BE2C (cell line): ENCODE data around the gene KRT39.

Experiments
- DNase-seq: peaks from one replicate; pipeline ENCODE4 v3.0.0-alpha.2; 2020
- H3K27me3 ChIP-seq: fragments of 250-450 bp; sonication (Bioruptor Pico); 2 replicates; pipeline ENCODE4 v1.5.1; 2020; ENCODE audit warnings: mild to moderate bottlenecking
- H3K36me3 ChIP-seq: fragments of 250-450 bp; sonication (Bioruptor Pico); 2 replicates; pipeline ENCODE4 v1.5.1; 2020; ENCODE audit warnings: mild to moderate bottlenecking
- H3K4me1 ChIP-seq: fragments of 250-450 bp; sonication (Bioruptor Pico); 2 replicates; pipeline ENCODE4 v1.5.1; 2020
- H3K4me3 ChIP-seq: 2 replicates; pipeline ENCODE4 v1.5.1; 2011; ENCODE audit warnings: low read depth, low read length
- H3K9me3 ChIP-seq: fragments of 250-450 bp; sonication (Bioruptor Pico); 2 replicates; pipeline ENCODE4 v1.5.1; 2020
- TF ChIP-seq, protein P1 (sequence below): IDR thresholded peaks from 2 replicates; pipeline ENCODE4 v1.5.1; 2012; ENCODE audit warnings: mild to moderate bottlenecking, low read depth, low read length

Gene KRT39

GRCh38 chr17:40952661-40953060, 14.1 kb downstream of the KRT39 start:
- peaks cover 37% of the 10 kb centered on the region for H3K27me3 ChIP-seq
- H3K36me3 ChIP-seq, result no peaks in the 10 kb centered on the region
- H3K4me3 ChIP-seq, result no peak overlapping the region
- TF ChIP-seq, protein P1, sequence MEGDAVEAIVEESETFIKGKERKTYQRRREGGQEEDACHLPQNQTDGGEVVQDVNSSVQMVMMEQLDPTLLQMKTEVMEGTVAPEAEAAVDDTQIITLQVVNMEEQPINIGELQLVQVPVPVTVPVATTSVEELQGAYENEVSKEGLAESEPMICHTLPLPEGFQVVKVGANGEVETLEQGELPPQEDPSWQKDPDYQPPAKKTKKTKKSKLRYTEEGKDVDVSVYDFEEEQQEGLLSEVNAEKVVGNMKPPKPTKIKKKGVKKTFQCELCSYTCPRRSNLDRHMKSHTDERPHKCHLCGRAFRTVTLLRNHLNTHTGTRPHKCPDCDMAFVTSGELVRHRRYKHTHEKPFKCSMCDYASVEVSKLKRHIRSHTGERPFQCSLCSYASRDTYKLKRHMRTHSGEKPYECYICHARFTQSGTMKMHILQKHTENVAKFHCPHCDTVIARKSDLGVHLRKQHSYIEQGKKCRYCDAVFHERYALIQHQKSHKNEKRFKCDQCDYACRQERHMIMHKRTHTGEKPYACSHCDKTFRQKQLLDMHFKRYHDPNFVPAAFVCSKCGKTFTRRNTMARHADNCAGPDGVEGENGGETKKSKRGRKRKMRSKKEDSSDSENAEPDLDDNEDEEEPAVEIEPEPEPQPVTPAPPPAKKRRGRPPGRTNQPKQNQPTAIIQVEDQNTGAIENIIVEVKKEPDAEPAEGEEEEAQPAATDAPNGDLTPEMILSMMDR, result no peak
- H3K4me1 ChIP-seq, result no peaks in the 10 kb centered on the region; the same call in 1 of the 2 replicates
- H3K9me3 ChIP-seq, result no peaks in the 10 kb centered on the region
- DNase-seq, result no peak

- Histone ChIP-seq H3K27me3 (peaks cover 37% of the 10 kb centered on the region), H3K4me1 (no peaks in the 10 kb centered on the region; the same call in 1 of the 2 replicates), H3K9me3 (no peaks in the 10 kb centered on the region), H3K36me3 (no peaks in the 10 kb centered on the region), H3K4me3 (no peak overlapping the region)
- TF ChIP-seq, protein P1, result no peak
- DNase-seq, result no peak
Measured at GRCh38 chr17:40952154-40952553, 14.6 kb downstream of the KRT39 start.

GRCh38 chr17:40951011-40951622, 15.6 kb downstream of the KRT39 start:
- H3K4me1 ChIP-seq, result no peaks in the 10 kb centered on the region; the same call in 1 of the 2 replicates

GRCh38 chr17:40950176-40950575, 16.6 kb downstream of the KRT39 start:
- Histone ChIP-seq H3K27me3 (peaks cover 34% of the 10 kb centered on the region), H3K4me3 (no peak overlapping the region), H3K4me1 (no peaks in the 10 kb centered on the region; the same call in 1 of the 2 replicates), H3K36me3 (no peaks in the 10 kb centered on the region), H3K9me3 (no peaks in the 10 kb centered on the region)
- TF ChIP-seq, protein P1, result no peak
- DNase-seq, result no peak

More at GRCh38 chr17:40951011-40951622, 15.6 kb downstream of the KRT39 start:
- Histone ChIP-seq H3K36me3 (no peaks in the 10 kb centered on the region), H3K4me3 (no peak overlapping the region), H3K27me3 (peaks cover 35% of the 10 kb centered on the region), H3K9me3 (no peaks in the 10 kb centered on the region)
- TF ChIP-seq, protein P1, result no peak
- DNase-seq, result no peak

DNA sequence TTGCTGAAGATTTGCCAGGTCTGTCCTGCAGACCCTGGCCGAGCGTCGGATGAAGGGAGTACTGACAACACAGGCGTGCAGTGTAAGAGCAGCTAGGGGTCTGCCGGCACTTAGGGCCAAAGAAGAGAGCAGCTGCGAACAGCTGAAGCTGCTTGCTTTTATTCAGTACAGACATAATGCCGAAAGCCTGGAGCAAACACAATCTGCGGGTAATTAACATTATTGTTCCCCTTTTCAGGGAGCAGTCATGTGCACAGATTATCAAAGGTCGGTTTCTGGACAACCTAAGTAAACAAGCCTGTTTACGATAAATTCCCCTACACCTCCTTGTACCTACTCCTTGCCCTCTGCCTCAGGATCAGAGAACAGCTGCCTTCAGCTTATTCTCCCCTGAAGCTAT, 17.3 kb downstream of the KRT39 start:
- no peaks in the 10 kb centered on the region for H3K9me3 ChIP-seq
- DNase-seq, result no peak
- H3K4me1 ChIP-seq, result no peaks in the 10 kb centered on the region
- H3K27me3 ChIP-seq, result peaks cover 40% of the 10 kb centered on the region
- H3K4me3 ChIP-seq, result no peak overlapping the region
- H3K36me3 ChIP-seq, result no peaks in the 10 kb centered on the region
- TF ChIP-seq, protein P1, result no peak

GRCh38 chr17:40947929-40948328, 18.8 kb downstream of the KRT39 start:
- DNase-seq, result no peak
- TF ChIP-seq, protein P1, result no peak
- Histone ChIP-seq H3K9me3 (no peaks in the 10 kb centered on the region), H3K27me3 (peaks cover 35% of the 10 kb centered on the region), H3K4me3 (no peak overlapping the region), H3K36me3 (no peaks in the 10 kb centered on the region), H3K4me1 (no peaks in the 10 kb centered on the region)
